ENCODE measurements around the gene MCOLN3. TPM values are rescaled to one million over a fixed set of nuclear protein-coding genes. Genes with fewer than 3 reads are reported as not detected.

The MCOLN3 gene
- total RNA-seq, 1 donor from 2014 or later, result not detected

DNA sequence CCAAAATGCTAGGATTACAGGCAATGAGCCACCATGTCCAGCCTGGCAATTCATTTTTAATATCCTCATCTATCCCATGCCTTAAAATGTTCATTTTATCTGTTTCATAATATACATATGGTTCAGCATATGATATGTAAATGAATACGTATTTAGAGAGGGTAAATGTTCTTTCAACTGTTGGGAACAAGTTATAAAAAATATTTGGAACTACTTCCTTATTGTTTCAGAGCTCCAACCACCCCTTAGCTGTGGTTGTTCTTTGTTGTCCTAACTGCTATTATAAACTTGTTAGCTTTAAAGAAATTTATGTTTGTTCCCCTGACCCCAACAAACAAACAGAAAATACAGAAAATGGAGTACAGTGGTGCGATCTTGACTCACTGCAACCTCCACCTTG, 65.9 kb downstream of the MCOLN3 start:
- Mint-ChIP-seq H3K4me1 (ENCODE audit: low read depth, unreplicated experiment) (no peaks in the 10 kb centered on the region), H3K9me3 (ENCODE audit: unreplicated experiment) (no peaks in the 10 kb centered on the region), H3K36me3 (ENCODE audit: unreplicated experiment) (no peaks in the 10 kb centered on the region), H3K27me3 (ENCODE audit: unreplicated experiment) (no peaks in the 10 kb centered on the region), H3K4me3 (ENCODE audit: unreplicated experiment) (no peak overlapping the region), H3K27ac (ENCODE audit: unreplicated experiment) (no peak overlapping the region)
- no peak for DNase-seq
- TF ChIP-seq, protein P1, sequence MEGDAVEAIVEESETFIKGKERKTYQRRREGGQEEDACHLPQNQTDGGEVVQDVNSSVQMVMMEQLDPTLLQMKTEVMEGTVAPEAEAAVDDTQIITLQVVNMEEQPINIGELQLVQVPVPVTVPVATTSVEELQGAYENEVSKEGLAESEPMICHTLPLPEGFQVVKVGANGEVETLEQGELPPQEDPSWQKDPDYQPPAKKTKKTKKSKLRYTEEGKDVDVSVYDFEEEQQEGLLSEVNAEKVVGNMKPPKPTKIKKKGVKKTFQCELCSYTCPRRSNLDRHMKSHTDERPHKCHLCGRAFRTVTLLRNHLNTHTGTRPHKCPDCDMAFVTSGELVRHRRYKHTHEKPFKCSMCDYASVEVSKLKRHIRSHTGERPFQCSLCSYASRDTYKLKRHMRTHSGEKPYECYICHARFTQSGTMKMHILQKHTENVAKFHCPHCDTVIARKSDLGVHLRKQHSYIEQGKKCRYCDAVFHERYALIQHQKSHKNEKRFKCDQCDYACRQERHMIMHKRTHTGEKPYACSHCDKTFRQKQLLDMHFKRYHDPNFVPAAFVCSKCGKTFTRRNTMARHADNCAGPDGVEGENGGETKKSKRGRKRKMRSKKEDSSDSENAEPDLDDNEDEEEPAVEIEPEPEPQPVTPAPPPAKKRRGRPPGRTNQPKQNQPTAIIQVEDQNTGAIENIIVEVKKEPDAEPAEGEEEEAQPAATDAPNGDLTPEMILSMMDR (IDR thresholded peaks at IDR 0.05; ENCODE audit: partially characterized antibody, unreplicated experiment), result no peak

DNA sequence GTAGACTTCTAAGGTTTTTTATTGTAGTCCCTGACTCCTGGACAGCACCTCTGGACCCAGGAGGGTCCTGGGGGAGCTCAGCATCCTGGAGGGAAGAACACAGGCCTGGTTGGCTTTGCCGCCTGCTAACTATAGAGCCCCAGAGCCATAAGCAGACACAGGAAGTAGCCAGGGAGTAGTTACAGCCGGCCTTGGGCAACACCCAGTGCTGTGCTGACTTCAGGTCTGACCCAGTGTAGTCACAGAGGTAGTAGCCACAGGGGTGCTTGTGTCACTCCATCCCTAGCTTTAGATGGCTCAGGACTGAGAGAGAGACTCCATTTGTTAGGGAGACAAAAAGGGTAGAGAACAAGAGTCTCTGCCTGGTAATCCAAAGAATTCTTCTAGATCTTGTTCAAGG, 73.3 kb downstream of the MCOLN3 start:
- H3K4me3 Mint-ChIP-seq (ENCODE audit: unreplicated experiment), result no peak overlapping the region
- no peaks in the 10 kb centered on the region for H3K9me3 Mint-ChIP-seq (ENCODE audit: unreplicated experiment)
- no peak for DNase-seq
- H3K4me1 Mint-ChIP-seq (ENCODE audit: low read depth, unreplicated experiment), result no peaks in the 10 kb centered on the region
- no peak overlapping the region for H3K27ac Mint-ChIP-seq (ENCODE audit: unreplicated experiment)
- TF ChIP-seq, protein P1 (IDR thresholded peaks at IDR 0.05; ENCODE audit: partially characterized antibody, unreplicated experiment), result no peak
- H3K27me3 Mint-ChIP-seq (ENCODE audit: unreplicated experiment), result no peaks in the 10 kb centered on the region
- H3K36me3 Mint-ChIP-seq (ENCODE audit: unreplicated experiment), result no peaks in the 10 kb centered on the region

DNA sequence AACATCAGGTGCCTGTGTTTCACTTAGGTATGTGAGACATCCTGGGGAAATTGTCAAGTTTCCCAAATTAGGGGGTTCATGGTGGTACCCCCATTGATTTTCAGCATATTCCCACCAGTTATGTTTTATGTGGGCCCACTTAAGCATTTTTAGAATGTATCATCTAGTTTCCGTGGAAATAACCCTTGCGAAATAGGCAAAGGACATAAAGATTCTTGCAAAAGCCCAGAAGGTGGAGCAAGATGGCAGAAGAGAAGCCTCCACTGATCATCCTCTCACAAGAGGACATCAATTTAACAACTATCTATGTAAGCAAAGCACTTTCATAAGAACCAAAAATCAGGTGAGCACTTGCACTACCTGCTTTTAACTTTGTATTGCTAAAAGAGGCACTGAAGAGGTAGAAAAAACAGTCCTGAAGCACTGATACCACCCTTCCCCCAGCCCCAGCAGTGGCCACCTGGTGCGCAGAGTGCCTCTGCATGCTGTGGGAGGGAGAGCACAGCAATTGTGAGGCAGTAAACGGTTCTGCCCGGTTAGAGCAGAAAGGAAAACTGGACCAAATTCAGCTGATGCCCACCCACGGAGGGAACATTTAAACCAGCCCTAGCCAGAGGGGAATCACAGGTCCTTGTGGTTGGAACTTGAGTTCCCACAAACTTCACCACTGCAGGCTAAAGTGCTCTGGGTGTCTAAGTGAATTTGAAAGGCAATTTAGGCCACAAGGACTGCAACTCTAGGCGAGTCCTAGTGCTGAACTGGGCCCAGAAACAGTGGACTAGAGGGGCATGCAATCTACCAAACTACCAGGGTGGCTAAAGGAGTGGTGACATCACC, 74.6 kb downstream of the MCOLN3 start:
- TF ChIP-seq, protein P1 (IDR thresholded peaks at IDR 0.05; ENCODE audit: partially characterized antibody, unreplicated experiment), result no peak
- peaks cover 3% of the 10 kb centered on the region for H3K9me3 Mint-ChIP-seq (ENCODE audit: unreplicated experiment)
- no peak overlapping the region for H3K27ac Mint-ChIP-seq (ENCODE audit: unreplicated experiment)
- H3K4me1 Mint-ChIP-seq (ENCODE audit: low read depth, unreplicated experiment), result no peaks in the 10 kb centered on the region
- H3K4me3 Mint-ChIP-seq (ENCODE audit: unreplicated experiment), result no peak overlapping the region
- no peaks in the 10 kb centered on the region for H3K36me3 Mint-ChIP-seq (ENCODE audit: unreplicated experiment)
- DNase-seq, result no peak
- no peaks in the 10 kb centered on the region for H3K27me3 Mint-ChIP-seq (ENCODE audit: unreplicated experiment)

DNA sequence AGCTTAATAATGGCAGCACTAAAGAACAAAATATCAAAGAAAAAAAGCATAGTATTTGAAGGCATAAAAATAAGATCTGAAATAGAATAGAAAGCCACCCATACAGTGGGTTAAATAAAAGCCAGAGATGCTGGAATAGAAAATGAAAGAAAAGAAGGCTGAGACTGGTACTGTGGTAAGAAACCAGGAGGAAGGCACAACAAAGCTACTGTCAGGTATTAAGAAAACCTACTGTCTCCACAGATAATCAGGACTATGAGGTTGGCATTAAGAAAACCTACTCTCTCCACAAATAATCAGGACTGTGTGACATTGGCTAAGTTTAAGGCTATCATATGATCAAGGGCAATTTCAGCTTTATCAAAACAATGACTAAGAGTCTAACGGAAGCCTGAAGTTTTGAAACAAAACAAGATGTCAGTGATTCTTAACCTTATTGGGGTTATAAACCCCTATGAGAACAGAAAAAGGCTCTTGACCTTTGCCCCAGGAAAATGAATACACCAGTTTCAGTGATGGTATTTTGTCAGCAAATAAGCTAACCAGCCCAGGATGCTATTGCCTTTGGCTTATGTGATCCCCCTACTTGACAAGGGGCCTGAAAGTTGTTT, 75.8 kb downstream of the MCOLN3 start:
- no peak overlapping the region for H3K27ac Mint-ChIP-seq (ENCODE audit: unreplicated experiment)
- H3K9me3 Mint-ChIP-seq (ENCODE audit: unreplicated experiment), result peaks cover 3% of the 10 kb centered on the region
- no peaks in the 10 kb centered on the region for H3K36me3 Mint-ChIP-seq (ENCODE audit: unreplicated experiment)
- no peak for DNase-seq
- H3K27me3 Mint-ChIP-seq (ENCODE audit: unreplicated experiment), result no peaks in the 10 kb centered on the region
- H3K4me1 Mint-ChIP-seq (ENCODE audit: low read depth, unreplicated experiment), result no peaks in the 10 kb centered on the region
- TF ChIP-seq, protein P1 (IDR thresholded peaks at IDR 0.05; ENCODE audit: partially characterized antibody, unreplicated experiment), result no peak
- H3K4me3 Mint-ChIP-seq (ENCODE audit: unreplicated experiment), result no peak overlapping the region

DNA sequence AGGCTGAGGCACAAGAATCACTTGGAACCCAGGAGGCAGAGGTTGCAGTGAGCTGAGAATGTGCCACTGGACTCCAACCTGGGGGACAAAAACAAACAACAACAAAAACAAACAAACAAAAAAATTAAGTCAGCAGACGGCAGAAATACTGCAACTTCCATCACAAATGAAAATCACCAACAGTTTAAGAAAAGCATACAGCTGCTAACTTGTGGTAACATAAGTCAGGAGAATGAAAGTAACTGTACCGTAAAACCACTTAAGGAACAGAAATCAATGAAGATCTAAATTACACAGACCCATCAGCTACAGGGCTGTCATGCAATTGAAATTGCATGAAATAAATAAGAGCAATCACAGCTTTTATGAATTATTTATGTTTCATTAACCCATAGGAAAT, 76.3 kb downstream of the MCOLN3 start:
- TF ChIP-seq, protein P1 (IDR thresholded peaks at IDR 0.05; ENCODE audit: partially characterized antibody, unreplicated experiment), result no peak
- Mint-ChIP-seq H3K36me3 (ENCODE audit: unreplicated experiment) (no peaks in the 10 kb centered on the region), H3K4me1 (ENCODE audit: low read depth, unreplicated experiment) (no peaks in the 10 kb centered on the region)

More for the DNA sequence above, 76.3 kb downstream of the MCOLN3 start:
- Mint-ChIP-seq H3K4me3 (ENCODE audit: unreplicated experiment) (no peak overlapping the region), H3K27me3 (ENCODE audit: unreplicated experiment) (no peaks in the 10 kb centered on the region), H3K27ac (ENCODE audit: unreplicated experiment) (no peak overlapping the region), H3K9me3 (ENCODE audit: unreplicated experiment) (peaks cover 3% of the 10 kb centered on the region)
- DNase-seq, result no peak

All from glutamatergic neuron (in vitro differentiated cells).